Astrocyte (in vitro differentiated cells and primary cell): ENCODE measurements around the gene OPN3. TPM values are rescaled to one million over a fixed set of nuclear protein-coding genes. Genes with fewer than 3 reads are reported as not detected.

Experiments used
- DNase-seq: peaks from one replicate; pipeline ENCODE4 v3.0.0-alpha.2; 2010; ENCODE audit warnings: low read depth
- FAIRE-seq: peaks from 2 replicates; lab custom pipeline; 2011; peaks lifted over from hg19 to GRCh38; lab: Jason Lieb, UNC
- H2AFZ ChIP-seq: 2 replicates; pipeline ENCODE4 v1.6.0; 2012; ENCODE audit warnings: low read depth, low read length, inconsistent platforms
- H3K27ac ChIP-seq: 2 replicates; pipeline ENCODE4 v1.5.1; 2011; ENCODE audit warnings: low read depth, low read length, inconsistent platforms
- H3K27me3 ChIP-seq: 2 replicates; pipeline ENCODE4 v1.6.0; 2011; ENCODE audit warnings: low read length, inconsistent platforms; ENCODE audit not compliant: insufficient read depth
- H3K36me3 ChIP-seq: 2 replicates; pipeline ENCODE4 v1.5.1; 2011; ENCODE audit warnings: low read length, inconsistent platforms; ENCODE audit not compliant: insufficient read depth
- H3K4me1 ChIP-seq: 2 replicates; pipeline ENCODE4 v1.5.1; 2011; ENCODE audit warnings: low read length, inconsistent platforms; ENCODE audit not compliant: insufficient read depth
- H3K4me2 ChIP-seq: 2 replicates; pipeline ENCODE4 v1.6.0; 2012; ENCODE audit warnings: low read length, inconsistent platforms
- H3K4me3 ChIP-seq: 2 replicates; pipeline ENCODE4 v1.5.1; 2011; ENCODE audit warnings: low read depth, mild to moderate bottlenecking, low read length, inconsistent platforms; ENCODE audit not compliant: insufficient read depth
- H3K79me2 ChIP-seq: 2 replicates; pipeline ENCODE4 v1.6.0; 2012; ENCODE audit warnings: mild to moderate bottlenecking, low read length, inconsistent platforms; ENCODE audit not compliant: insufficient read depth
- H3K9ac ChIP-seq: 2 replicates; pipeline ENCODE4 v1.6.0; 2012; ENCODE audit warnings: mild to moderate bottlenecking, low read length, inconsistent platforms
- H3K9me3 ChIP-seq: 2 replicates; pipeline ENCODE4 v1.5.1; 2012; ENCODE audit warnings: low read depth, mild to moderate bottlenecking, low read length, inconsistent platforms; ENCODE audit not compliant: insufficient read depth
- H4K20me1 ChIP-seq: 2 replicates; pipeline ENCODE4 v1.6.0; 2012; ENCODE audit warnings: low read length, inconsistent platforms; ENCODE audit not compliant: insufficient read depth
- H3K27ac Mint-ChIP-seq: one replicate; pipeline ENCODE4 v1.8.0; 2021; ENCODE audit warnings: mild to moderate bottlenecking, mixed read lengths; ENCODE audit not compliant: unreplicated experiment
- H3K27me3 Mint-ChIP-seq: one replicate; pipeline ENCODE4 v1.8.0; 2021; ENCODE audit warnings: low read depth, mixed read lengths; ENCODE audit not compliant: unreplicated experiment
- H3K36me3 Mint-ChIP-seq: one replicate; pipeline ENCODE4 v1.8.0; 2021; ENCODE audit warnings: low read depth, mixed read lengths; ENCODE audit not compliant: unreplicated experiment
- H3K4me1 Mint-ChIP-seq: one replicate; pipeline ENCODE4 v1.8.0; 2021; ENCODE audit warnings: low read depth, mixed read lengths; ENCODE audit not compliant: unreplicated experiment
- H3K4me3 Mint-ChIP-seq: one replicate; pipeline ENCODE4 v1.8.0; 2021; ENCODE audit warnings: mild to moderate bottlenecking, moderate library complexity, mixed read lengths; ENCODE audit not compliant: unreplicated experiment
- H3K9me3 Mint-ChIP-seq: one replicate; pipeline ENCODE4 v1.8.0; 2021; ENCODE audit warnings: mild to moderate bottlenecking, mixed read lengths; ENCODE audit not compliant: unreplicated experiment
- CTCF ChIP-seq: IDR thresholded peaks from 2 replicates; pipeline ENCODE4 v1.5.1; 2011; ENCODE audit warnings: low read depth, mild to moderate bottlenecking, inconsistent platforms, low read length, moderate library complexity; ENCODE audit not compliant: insufficient read depth
- EZH2 ChIP-seq: IDR thresholded peaks from 2 replicates; pipeline ENCODE4 v1.6.1; 2012; ENCODE audit warnings: mild to moderate bottlenecking, low read length, inconsistent platforms; ENCODE audit not compliant: insufficient read depth
- total RNA-seq: library from RNA; stranded (reverse); gene quantifications from 2 replicates; pipeline ENCODE4 v1.2.1, GENCODE V29; 2021

The OPN3 gene
- total RNA-seq, 1 donor from 2014 or later, result 16.9 TPM

GRCh38 chr1:241658081-241658793, 18.1 kb upstream of the OPN3 start:
- Mint-ChIP-seq H3K27me3 (no peaks in the 10 kb centered on the region), H3K4me1 (peaks cover 2% of the 10 kb centered on the region), H3K4me3 (no peak overlapping the region), H3K9me3 (no peaks in the 10 kb centered on the region), H3K27ac (no peak overlapping the region), H3K36me3 (no peaks in the 10 kb centered on the region)
- Histone ChIP-seq H3K4me3 (no peak overlapping the region), H3K36me3 (no peaks in the 10 kb centered on the region), H4K20me1 (no peaks in the 10 kb centered on the region), H3K4me1 (no peaks in the 10 kb centered on the region), H3K79me2 (no peaks in the 10 kb centered on the region), H3K4me2 (no peak overlapping the region), H3K27me3 (no peaks in the 10 kb centered on the region), H3K9ac (no peak overlapping the region), H2AFZ (no peak overlapping the region), H3K27ac (no peak overlapping the region), H3K9me3 (no peaks in the 10 kb centered on the region)
- TF ChIP-seq EZH2 (no peak), CTCF (no peak)
- no peak for DNase-seq
- FAIRE-seq, result no peak

- H3K4me2 ChIP-seq, result no peak overlapping the region
- peaks cover 2% of the 10 kb centered on the region for H3K27me3 ChIP-seq
- no peak overlapping the region for H3K9ac ChIP-seq
- H3K27me3 Mint-ChIP-seq, result peaks cover 6% of the 10 kb centered on the region
- no peak overlapping the region for H3K27ac Mint-ChIP-seq
- no peak overlapping the region for H3K27ac ChIP-seq
- H3K4me3 Mint-ChIP-seq, result no peak overlapping the region
- no peaks in the 10 kb centered on the region for H3K9me3 ChIP-seq
- H3K4me1 ChIP-seq, result no peaks in the 10 kb centered on the region
- no peaks in the 10 kb centered on the region for H4K20me1 ChIP-seq
- peaks cover 2% of the 10 kb centered on the region for H3K4me1 Mint-ChIP-seq
- no peaks in the 10 kb centered on the region for H3K9me3 Mint-ChIP-seq
- H3K4me3 ChIP-seq, result no peak overlapping the region
- DNase-seq (no peak), FAIRE-seq (no peak)
- TF ChIP-seq EZH2 (no peak), CTCF (no peak)
- no peaks in the 10 kb centered on the region for H3K36me3 Mint-ChIP-seq
- H2AFZ ChIP-seq, result no peak overlapping the region
- no peaks in the 10 kb centered on the region for H3K36me3 ChIP-seq
- H3K79me2 ChIP-seq, result no peaks in the 10 kb centered on the region
These were observed 14.5 kb upstream of the OPN3 start for GRCh38 chr1:241654641-241655040.

GRCh38 chr1:241654019-241654418, 13.8 kb upstream of the OPN3 start:
- Histone ChIP-seq H2AFZ (no peak overlapping the region), H3K9me3 (no peaks in the 10 kb centered on the region), H3K27ac (no peak overlapping the region), H3K4me1 (no peaks in the 10 kb centered on the region), H4K20me1 (no peaks in the 10 kb centered on the region), H3K4me2 (no peak overlapping the region), H3K27me3 (peaks cover 2% of the 10 kb centered on the region), H3K36me3 (no peaks in the 10 kb centered on the region), H3K9ac (no peak overlapping the region), H3K4me3 (no peak overlapping the region), H3K79me2 (no peaks in the 10 kb centered on the region)
- Mint-ChIP-seq H3K4me1 (peaks cover 2% of the 10 kb centered on the region), H3K36me3 (no peaks in the 10 kb centered on the region), H3K27ac (no peak overlapping the region), H3K27me3 (peaks cover 6% of the 10 kb centered on the region), H3K9me3 (no peaks in the 10 kb centered on the region), H3K4me3 (no peak overlapping the region)
- DNase-seq, result no peak
- no peak for FAIRE-seq
- TF ChIP-seq CTCF, result no peak
- no peak for TF ChIP-seq EZH2
